Measurements from ENCODE around the gene ADGRA1. TPM values are rescaled to one million over a fixed set of nuclear protein-coding genes. Genes with fewer than 3 reads are reported as not detected.

The ADGRA1 gene
- not detected for total RNA-seq

GRCh38 chr10:133087679-133088178 is at the start of gene ADGRA1:
TSS of gene ADGRA1 (plus strand) at chr10:133087924. CDS start at chr10:133088910, 986 bp downstream.

GRCh38 chr10:133159950-133160825 is 72.5 kb downstream of the ADGRA1 start, which contains the start of gene KNDC1:
TSS of gene KNDC1 (plus strand) at chr10:133160219. CDS start at chr10:133160468, 249 bp downstream.

Other genes with a start within 250 kb of the ADGRA1 start
- gene CFAP46, start 145.4 kb upstream of the ADGRA1 start, total RNA-seq = not detected
- gene KNDC1, start 72.3 kb downstream of the ADGRA1 start, total RNA-seq = under 1 TPM; 0.26 to 0.83 TPM
- not detected for gene UTF1, start 142.3 kb downstream of the ADGRA1 start, total RNA-seq
- gene VENTX, start 149.9 kb downstream of the ADGRA1 start, total RNA-seq = not detected
- 100 to 1,000 TPM in 1 of 2 experiments, 10 to 100 TPM in 1; 91.0 to 101 TPM for gene ADAM8, start 188.9 kb downstream of the ADGRA1 start, total RNA-seq
- gene TUBGCP2, start 220.9 kb downstream of the ADGRA1 start, total RNA-seq = 10 to 100 TPM; 55.9 to 61.1 TPM
- gene ZNF511, start 221.0 kb downstream of the ADGRA1 start, total RNA-seq = 10 to 100 TPM; 44.5 to 48.9 TPM
- gene CALY, start 249.0 kb downstream of the ADGRA1 start, total RNA-seq = not detected

Measured in activated naive CD4-positive, alpha-beta T cell treated with anti-CD3 and anti-CD28 coated beads, Interleukin-2, amount 10 ng/mL, durations not matched to agents 5 hours and 36 hours (primary cell).